Left renal cortex interstitium (tissue), 4 donors: ENCODE results near the gene WWC2. TPM values are rescaled to one million over a fixed set of nuclear protein-coding genes. Genes with fewer than 3 reads are reported as not detected.

Source experiments
- DNase-seq, 4 donors: peaks; one replicate each; pipeline ENCODE4 v3.0.0-alpha.2; 2013; ENCODE audit warnings: low read depth in 4 of 4, low spot score in 2 of 4, missing footprints in 1 of 4
- polyA plus RNA-seq, 4 donors: library from polyadenylated mRNA; unstranded; fragments of 120-200 nt; gene quantifications; one replicate each; pipeline ENCODE4 v1.2.1, GENCODE V29; 2013; ENCODE audit not compliant: insufficient read length in 4 of 4

Gene WWC2
- polyA plus RNA-seq, 4 donors = 47.3 to 68.7 (median 56.7) TPM

- peak in 1 of 4 donors; percentile 15 for DNase-seq
Observed at GRCh38 chr4:183249854-183250253, 150.8 kb downstream of the WWC2 start.

GRCh38 chr4:183250831-183251230, 151.8 kb downstream of the WWC2 start:
- no peak for DNase-seq

GRCh38 chr4:183252959-183253358, 153.9 kb downstream of the WWC2 start:
- no peak for DNase-seq

DNA sequence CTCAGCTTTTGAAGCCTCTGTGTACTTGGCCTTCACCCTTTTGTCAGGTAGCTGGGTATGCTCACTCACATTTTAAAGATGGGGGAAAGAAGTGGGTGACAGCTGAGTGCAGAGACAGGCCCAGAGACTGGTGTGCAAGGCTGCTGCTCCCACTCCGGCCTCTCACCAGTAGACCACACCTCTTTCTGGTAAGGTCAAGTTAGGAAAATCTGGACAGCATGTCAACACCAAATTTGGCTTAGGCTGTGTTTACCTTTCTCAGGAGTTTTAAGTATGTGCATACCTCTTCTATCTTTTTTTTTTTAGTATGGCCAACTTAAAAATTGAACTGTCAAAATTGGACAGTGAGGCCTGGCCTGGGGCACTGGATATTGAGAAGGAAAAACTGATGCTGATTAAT, 154.4 kb downstream of the WWC2 start:
- DNase-seq = no peak

DNA sequence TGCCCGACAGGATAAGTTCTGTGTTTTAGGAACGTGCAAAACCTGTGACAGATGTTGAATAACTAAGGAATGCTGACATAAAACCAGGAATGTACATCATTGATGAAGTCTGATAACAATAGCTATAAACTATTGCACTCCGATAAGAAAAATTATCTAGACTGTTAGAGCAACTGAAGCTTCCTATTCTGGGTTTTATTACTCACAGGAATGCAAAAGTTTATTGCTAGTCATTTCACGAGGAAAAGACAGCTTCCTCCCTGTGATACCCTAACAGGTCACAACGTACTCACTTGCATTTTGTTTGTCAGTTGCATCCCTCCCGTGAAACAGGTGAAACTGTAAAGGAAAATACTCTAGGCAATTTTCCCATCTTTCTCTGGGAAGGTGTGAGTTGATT, 155.1 kb downstream of the WWC2 start:
- no peak for DNase-seq

DNA sequence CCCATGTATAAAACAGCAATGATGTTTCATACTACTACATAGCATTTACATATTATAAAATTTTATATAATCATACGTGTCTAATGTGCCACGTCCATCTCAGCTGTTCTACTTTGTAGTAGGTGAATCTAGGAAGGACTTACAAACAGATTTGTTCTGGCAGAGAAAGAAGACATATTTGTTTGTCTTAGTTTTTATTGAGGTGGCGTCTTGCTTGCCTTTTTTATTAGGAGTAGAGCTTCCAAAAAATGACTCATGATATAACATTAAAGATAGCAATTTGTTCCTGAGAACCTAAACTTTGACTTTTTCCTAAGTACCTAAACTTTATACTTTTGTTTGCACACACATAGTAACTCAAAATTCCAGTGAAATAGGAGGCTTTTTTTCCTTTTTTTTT, 156.4 kb downstream of the WWC2 start:
- DNase-seq = no peak

DNA sequence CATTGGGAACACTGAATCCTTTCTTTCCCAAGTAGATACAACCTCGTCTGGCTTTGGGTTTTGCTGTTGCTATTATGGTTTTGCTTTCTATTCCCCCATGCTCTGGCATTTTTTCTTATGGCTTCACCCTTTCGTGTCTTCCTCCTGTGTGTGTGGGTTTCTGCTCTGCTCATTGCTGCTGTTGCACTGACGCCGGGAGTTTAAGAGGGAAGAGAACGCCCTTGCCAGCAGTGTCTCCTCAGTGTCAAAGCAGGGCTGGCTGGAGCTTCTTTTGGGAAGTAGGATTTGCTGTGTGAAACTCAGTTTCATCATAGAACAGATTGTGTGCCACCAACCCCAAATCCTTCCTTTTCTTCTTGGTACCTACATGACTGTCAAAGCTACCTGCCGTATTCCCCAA, 157.3 kb downstream of the WWC2 start:
- no peak for DNase-seq

DNA sequence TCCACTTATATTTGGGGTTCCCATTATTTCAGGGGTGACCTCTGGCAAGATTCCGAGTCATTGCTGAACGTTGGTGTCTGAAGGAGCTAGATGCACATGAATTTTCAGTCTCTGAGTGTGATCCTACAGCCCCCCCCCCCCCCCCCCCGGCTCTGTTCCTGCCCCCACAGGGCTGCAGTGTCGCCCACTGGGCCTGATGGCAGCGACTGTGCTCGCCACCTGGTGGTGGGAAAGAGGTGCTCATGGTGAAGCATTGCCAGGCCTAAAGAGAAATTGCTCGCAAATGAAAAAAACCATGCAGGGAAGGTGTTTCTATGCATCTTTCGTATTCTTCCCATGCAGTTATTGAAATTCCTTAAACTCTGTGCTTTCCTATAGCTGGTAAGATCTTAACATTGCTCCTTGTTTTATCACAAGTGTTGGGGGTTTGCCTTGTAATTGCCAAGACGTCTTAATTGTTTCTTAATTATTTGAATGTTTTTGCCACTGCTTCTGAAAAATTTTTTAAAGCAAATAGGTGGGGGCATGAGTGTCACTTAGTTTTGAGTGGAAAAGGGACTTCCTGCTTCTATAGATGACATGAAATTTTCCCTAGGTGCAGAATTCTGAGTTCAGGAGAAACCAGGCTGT, 157.8 kb downstream of the WWC2 start:
- DNase-seq = no peak

DNA sequence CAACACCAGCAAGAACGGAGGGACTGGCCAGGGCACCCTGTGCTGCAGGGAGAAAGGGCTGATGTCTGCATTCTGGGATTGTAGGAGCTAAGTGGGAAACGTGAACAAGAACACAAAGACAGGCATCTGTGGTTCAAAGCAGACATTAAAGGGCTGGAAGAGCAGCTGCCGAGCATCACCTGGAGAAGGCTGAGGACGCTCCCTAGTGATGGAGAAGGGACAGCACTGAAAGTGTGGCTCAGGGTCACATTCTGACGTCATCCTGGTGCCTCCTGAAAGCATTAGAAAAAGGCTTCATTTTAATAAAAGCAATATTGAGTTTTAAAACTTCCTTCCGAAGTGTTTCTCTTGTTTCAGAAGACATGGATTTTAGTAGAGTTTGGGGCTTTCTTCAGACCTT, 158.8 kb downstream of the WWC2 start:
- DNase-seq = no peak

DNA sequence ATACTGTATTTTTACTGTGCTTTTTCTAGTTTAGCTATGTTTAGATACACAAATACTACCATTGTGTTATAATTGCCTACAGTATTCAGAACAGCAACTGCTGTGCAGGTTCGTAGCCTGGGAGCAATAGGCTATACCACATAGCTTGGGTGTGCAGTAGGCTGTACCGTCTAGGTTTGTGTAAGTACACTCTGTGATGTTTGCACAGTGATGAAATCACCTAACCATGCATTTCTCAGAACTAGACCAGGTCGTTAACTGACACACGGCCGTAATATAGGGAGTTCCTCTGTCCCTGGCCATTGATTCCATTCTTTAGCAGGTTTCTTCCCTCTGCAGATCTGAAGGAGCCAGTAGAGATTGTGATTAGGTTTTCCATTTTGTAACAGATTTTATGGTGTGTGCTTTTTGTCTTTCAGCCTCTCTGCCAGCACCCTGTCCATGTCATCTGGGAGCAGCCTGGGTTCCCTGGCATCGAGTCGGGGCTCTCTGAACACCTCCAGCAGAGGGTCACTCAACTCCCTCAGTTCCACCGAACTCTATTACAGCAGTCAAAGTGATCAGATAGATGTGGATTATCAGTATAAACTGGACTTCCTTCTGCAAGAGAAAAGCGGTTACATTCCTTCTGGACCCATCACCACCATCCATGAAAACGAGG, 161.6 kb downstream of the WWC2 start:
- DNase-seq = no peak

- peak; percentile 41 to 65 (median 49) for DNase-seq
Observed at GRCh38 chr4:183261953-183262775, 163.1 kb downstream of the WWC2 start.

- no peak for DNase-seq
Observed at GRCh38 chr4:183262776-183263100, 163.7 kb downstream of the WWC2 start.

DNA sequence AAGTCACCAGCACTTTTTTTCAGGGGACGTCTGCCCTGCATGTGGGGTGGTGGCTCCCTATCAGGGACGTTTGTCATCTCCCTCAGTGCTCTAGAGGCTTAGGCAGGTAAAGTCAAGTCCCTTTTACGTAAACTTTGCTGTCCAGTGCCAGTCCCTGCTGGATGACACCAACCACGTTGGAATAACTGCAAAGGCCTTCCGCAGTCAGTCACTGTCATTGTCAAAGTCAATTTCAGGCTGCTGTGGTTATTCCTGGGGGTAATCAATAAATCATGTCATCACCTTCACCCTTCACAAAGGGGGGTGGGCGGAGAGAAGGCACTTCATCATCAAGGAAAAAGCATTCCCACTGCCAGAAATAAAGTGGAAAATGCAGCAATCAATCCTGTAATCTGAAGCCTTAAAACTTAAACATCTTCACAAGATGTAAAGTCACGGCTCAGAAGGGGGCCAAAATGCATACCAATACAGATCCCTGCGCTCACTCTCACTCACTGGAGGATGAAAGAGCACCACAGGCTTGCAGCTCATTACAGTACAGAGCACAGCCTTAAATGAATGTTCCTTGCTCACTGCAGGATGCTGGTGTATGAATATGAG, 164.8 kb downstream of the WWC2 start:
- no peak for DNase-seq

DNA sequence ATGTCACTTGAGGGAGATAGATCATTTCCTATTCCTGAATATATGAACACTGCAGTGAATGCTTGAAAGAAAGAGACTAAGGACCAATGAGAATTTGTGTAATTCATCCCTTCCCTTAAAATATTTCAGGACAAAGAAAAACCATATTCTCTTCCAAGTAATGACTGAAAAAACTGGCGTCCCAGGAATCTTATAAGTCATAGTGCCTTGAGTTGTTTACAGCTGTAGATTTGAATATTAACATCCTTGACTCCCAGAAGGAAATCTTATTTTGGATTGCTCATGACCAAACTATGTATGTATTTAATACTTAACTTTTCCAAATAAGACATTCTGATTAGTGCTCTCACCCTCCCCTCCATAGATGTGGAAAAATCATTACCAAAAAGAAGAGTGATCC, 165.6 kb downstream of the WWC2 start:
- DNase-seq = no peak

DNA sequence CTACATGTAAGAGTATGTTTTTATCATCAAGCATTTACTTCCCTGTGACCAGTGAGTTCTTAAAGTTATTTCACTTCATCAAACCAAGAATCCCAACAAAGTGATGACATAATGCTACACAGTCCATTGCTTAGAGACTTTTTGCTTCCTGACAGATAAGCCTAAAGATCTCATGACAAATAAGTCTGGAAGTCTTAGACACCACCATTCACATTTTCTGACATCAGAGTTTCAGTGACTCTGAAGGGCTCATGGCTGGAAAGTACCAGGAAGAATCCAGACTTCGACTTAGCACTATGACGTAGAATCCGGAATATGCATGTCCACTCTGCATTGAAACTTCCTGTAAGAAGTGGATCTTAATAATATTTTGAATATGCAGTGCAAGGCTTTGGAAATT, 167.3 kb downstream of the WWC2 start:
- no peak for DNase-seq

GRCh38 chr4:183268556-183268955, 169.5 kb downstream of the WWC2 start:
- no peak for DNase-seq

DNA sequence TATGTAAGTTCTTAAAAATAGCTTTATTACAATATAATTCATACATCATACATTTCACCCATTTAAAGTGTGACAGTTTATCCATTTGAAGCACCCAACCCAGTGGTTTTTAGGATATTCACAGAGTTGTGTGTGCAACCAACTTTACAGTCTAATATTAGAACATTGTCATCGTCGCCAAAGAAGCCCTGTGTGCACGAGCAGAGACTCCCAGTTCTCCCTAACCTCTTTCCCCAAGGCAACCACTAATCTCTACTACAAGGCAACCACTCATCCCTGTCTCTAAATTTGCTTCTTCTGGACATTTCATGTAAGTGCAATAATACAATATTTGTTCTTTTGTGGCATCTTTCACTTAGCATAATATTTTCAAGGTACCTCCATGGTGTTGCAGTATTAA, 173.3 kb downstream of the WWC2 start:
- no peak for DNase-seq

DNA sequence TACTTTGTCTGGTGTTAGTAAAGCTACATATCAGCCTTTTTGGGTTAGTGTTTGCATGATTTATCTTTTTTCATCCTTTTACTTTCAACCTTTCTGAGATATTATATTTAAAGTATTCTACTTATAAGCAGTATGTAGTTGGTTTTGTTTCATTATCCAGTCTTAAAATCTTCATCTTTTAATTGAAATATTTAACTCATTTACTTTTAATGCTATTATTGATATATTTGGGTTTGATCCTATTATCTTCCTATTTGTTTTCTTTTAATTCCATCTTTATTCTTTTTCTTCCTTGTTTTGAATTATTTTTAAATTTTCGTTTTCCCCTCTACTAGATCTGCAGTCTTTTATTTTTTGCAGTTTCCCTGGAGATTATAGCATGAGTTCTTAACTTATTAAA, 177.0 kb downstream of the WWC2 start:
- no peak for DNase-seq

DNA sequence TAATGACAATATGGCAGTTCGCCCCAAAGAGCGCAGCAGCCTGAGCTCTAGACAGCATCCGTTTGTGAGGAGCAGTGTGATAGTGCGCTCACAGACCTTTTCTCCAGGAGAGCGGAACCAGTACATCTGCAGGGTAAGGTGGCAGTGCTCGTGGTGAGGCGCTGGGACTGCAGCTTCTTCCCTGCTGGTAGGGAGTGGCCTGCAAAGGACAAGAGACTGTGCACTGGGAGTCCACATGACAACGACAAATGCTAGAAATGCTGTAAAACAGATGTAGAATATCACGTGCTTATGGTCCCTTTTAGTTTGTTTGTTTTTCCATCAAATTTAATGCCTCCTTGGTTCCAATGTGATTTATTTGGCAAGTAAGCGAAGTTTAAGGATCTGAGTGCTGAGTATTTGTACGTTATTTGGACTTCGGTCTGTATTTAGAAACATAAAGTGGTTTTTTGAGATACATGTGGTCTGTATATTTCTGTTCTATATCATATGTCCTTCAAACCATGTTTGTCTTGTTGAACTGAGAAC, 185.3 kb downstream of the WWC2 start:
- DNase-seq = peak in 2 of 4 donors; percentile 41 to 46

- DNase-seq = peak in 1 of 4 donors; percentile 32
Observed at GRCh38 chr4:183284965-183285364, 185.9 kb downstream of the WWC2 start.

DNA sequence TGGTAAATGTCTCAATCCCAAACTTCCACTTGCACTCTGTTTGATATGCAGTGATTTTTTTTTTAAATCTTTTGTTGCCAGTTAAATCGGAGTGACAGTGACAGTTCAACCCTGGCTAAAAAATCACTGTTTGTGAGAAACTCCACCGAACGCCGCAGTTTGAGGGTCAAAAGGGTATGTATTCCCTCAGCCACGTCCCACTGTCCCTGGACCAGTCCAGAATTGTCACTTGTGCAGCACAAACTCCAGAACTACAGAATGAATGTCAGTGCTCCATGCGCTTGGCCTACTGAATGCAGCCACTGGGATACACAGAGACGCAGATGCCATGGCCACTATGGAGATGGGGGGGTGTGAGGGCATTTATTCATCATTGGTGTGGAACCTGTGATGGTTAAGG, 186.8 kb downstream of the WWC2 start:
- no peak for DNase-seq
